GM10847 (cell line): ENCODE data around the gene ZNF765.

Experiments
- POLR2A ChIP-seq: IDR thresholded peaks from 2 replicates; pipeline ENCODE4 v1.6.1; 2011; ENCODE audit not compliant: insufficient read length; ENCODE audit errors: extremely low read depth

ZNF765 gene

DNA sequence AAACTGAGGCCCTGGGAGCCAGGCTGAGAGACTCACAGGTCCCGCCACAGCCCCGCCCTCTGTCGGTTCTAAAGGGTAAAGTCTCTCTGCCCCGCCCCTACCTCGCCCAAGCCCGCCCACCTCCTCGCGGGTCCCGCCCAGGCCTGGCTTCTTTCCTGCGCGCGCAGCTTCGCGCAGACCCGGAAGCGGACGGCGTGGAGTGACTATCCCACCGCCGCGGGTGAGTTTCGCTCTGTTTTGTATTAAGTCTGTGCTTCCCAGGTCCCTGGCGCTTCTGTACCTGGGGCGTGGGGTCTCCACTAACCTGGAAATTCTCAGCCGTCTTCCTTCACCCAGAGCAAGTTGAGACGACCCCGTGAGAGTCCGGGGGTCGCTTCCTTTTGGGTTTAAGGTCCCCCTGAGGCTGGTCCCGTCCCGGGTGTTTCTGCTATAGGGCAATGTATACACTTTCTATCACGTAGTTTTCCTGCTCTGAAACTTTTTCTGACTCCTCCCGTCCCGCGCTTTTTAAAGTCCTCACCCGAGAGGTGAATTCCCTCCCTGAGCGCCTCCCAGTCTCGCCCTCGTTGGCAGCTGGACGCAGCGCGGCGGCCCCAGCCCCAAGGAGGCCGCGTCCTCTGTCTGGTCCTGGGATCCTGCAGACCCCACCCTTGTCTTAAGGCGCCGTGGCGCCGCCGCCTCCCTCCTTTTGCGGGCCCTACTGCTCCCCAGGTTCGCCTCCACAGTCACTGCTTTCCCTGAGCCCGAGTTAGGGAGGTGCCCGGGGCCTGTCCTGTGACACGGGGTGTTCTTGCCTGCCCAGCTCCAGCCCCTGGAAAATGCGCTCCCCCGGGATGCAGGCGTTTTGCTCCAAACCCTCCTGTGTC lies at the start of gene ZNF765:
TSS of gene ZNF765 (plus strand) at position 176 of the 866 bp plus-strand sequence. CDS start 2,867 bp downstream, outside the sequence.
- peak; percentile 83 for TF ChIP-seq POLR2A

DNA sequence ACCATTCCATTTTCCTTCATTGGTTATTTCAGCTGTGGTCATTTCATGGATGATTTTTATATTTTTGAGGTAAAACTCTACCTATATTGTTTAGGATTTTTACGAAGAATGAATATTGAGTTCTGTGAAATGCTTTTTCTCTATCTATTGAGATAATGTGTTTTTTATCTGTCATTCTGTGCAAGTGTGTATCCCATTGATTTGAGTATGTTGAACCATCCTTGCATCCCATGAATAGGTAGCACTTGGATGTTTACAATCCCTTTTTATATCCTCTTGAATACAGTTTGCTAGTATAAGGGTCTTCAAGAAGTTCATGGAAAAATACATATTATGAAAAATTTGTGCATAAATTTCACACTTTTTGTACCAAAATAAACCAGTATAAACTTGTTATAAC lies 39.2 kb upstream of the ZNF765 start:
- TF ChIP-seq POLR2A = no peak

DNA sequence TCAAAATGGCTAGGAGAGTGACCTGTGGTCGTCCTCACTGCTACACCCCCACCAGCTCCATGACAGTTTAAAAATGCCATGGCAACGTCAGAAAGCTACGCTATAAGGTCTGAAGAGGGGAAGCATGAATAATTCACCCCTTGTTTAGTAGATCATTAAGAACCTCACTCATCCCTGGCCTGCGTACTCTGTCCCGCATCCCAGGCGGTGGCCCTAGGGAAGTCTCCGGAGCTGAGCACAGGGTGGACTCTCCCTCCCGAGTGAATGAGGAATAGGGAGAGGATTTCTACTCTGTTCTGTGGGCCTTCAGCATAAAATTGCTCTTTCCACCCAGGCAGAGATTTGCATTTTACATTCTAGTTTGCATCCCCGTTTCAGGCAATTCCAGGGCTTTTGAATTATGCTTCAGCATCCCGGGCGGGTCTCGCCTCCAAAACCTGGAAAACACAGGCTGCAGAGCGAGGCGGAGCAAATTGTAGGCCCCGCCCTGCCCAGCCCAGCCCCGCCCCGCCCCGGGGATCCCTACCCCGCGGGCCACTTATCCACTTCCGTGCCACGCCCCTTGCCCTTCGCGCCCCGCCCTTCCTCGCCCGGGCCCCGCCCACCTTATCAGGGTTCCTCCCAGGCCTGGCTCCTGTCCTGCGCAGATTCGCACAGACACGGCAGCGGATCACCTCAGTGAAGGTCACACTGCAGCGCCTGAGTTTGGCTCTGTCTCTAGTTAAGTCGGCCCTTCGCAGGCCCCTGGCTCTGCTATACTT lies 36.9 kb upstream of the ZNF765 start:
- no peak for TF ChIP-seq POLR2A

DNA sequence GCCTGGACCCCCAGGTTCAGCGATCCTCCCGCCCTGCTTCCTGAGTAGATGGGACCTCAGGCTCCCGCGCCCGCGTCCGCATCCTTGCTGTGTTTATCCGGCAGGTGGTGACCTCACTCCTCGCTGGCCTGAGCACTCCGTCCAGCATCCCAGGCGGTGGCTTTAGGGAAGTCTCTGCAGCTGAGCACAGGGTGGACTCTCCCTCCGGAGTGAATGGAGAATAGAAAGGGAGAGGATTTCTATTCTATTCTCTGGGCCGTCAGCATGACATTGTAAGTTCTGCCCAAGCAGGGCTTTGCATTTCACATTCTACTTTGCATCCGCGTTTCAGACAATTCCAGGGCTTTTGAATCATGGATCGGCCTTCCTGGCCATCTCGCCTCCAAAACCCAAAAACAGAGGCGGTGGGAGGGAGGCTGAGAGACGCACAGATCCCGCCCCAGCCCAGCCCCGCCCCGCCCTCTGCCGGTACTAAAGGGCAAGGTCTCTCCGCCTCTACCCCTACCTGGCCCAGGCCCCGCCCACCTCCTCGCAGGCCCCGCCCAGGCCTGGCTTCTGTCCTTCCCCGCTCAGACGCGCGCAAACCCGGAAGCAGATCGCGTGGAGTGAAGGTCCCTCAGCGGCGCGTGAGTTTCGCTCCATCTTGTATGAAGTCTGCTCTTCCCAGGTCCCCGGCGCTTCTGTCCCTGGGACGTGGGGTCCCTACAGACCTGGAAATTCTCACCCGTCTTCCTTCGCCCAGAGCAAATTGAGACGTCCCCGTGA lies 29.6 kb upstream of the ZNF765 start, which contains the start of gene ZNF525:
TSS of gene ZNF525 (plus strand) at position 572 of the 765 bp plus-strand sequence. CDS start 6,577 bp downstream, outside the sequence.
- peak; percentile 61 for TF ChIP-seq POLR2A

DNA sequence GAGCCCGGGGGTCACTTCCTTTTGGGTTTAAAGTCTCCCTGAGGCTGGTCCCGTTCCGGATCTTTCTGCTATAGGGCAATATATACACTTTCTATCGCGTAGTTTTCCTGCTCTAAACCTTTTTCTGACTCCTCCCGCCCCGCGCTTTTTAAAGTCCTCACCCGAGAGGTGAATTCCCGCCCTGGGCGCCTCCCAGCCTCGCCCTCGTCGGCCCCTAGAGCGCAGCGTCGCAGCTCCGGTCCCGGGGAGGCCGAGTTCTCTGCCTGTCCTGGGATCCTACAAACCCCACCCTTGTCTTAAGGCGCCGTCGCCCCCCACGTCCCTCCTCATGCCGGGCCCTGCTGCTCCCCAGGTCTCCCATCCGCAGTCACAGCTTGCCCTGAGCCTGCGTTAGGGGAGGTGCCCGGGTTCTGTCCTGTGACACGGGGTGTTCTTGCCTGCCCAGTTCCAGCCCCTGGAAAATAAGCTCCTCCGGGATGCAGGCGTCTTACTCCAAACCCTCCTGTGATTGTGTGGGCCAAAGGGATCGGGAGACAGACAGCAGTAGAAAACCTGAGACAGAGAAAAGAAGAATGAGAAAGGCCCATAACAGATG lies 29.0 kb upstream of the ZNF765 start:
- TF ChIP-seq POLR2A = no peak

DNA sequence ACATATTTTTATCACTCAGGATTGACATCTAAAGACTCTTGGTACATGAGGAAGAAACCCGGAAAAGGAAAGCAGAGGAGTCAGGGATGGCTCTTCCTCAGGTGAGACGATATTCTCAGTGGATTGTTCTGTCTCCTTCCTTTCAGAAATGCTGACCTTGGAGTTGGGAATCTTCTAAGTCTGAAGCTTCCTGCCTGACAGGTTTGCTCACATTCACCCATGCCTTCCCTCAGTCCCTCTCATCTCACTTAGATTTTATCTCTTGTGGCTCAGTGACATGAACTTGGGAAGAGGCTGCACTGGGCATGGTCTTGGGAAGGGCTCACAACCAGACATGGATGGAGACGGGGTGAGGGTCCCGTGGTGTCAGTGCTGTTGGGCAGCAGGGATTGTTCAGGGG lies 22.8 kb upstream of the ZNF765 start:
- TF ChIP-seq POLR2A = no peak

DNA sequence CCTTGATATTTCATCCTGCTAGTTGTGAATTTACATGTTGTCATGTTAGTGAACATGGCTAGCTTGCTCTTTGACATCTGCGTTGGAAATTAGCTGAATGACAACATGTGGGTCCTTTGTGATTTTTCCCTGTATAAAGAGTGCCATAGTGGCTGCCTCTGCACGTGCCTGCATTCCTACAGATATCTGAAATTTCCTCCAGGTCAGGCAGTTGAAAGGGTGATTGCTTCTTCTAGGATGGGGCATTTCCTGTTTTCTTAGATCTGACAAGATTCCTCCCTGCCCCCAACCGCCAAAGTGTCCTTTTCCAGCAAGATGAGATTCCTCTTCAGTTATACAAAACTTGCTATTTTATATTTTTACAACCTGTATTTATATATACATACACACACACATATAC lies 20.7 kb upstream of the ZNF765 start:
- no peak for TF ChIP-seq POLR2A

DNA sequence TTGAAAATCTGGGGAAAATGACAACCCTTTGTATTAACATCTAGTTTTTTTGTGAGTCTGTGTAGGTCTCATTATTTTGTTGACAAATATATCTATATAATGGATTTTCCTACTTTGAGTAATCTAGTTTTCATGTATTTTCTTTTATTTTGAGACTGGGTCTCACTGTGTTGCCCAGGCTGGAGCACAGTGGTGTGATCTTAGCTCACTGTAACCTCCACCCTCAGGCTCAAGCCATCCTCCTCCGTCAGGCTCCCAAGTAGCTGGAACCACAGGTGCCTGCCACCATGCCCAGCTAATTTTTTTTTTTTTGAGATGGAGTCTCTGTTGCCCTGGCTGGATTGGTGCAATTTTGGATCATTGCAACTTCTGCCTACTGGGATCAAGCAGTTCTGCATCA lies 20.2 kb upstream of the ZNF765 start:
- TF ChIP-seq POLR2A = no peak

DNA sequence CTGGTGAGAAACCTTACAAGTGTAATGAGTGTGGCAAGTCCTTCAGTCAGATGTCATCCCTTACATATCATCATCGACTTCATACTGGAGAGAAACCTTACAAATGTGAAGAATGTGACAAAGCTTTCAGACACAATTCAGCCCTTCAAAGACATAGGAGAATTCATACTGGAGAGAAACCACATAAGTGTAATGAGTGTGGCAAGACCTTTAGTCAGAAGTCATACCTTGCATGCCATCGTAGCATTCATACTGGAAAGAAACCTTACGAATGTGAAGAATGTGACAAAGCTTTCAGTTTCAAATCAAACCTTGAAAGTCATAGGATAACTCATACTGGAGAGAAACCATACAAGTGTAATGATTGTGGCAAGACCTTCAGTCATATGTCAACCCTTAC lies 13.6 kb upstream of the ZNF765 start:
- TF ChIP-seq POLR2A = no peak

DNA sequence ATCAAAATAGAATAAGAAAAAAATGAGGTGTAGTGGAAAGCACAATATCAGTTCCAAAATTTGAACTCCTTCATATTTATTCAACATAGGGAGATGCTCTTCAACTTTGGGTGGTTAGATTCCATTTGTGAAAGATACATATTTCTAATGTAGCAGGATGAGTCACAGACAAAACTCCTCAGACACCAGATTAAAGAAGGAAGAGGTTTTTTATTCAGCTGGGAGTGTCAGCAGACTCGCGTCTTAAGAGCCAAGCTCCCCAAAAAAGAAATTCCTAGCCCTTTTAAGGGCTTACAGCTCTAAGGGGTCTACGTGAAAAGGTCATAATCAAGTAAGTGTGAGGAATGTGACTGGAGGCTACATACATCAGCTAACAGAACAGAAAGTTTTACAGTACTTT lies 6.8 kb upstream of the ZNF765 start:
- no peak for TF ChIP-seq POLR2A

DNA sequence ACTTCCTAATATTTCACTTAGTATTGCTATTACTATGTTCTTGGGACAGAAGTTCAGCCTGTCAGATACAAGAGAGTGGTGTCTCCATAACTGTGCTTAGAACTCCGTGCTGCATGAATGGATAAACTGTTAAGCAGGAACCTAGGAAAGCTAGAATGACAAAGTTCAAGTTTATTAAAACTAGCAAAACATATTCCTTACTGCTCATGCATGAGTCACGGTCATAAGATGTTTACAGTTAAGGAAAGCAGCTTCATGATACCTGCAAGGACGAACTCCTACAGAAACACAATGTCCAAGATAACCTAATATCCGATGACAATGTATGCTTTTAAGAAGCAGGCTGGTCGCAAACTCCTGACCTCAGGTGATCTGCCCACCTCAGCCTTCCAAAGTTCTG lies 6.0 kb upstream of the ZNF765 start:
- no peak for TF ChIP-seq POLR2A

DNA sequence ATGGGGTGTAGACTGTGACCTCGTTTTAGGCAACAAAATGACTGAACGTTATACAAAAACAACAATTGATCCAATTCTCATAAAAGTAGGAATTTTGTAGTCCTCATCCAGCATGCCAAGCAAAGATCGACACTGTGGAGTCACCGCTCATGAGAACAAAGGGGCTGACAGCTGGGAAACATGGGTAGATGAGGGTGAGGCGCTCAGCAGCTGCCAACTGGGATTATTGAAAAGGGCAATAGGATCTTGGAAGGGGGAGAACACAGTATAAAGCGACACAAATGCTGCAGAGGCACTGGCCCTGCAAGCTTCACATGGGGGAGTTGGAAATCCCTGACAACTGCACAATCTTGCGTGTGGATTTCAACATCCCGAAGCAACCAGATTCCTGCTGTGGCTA lies 5.4 kb upstream of the ZNF765 start:
- TF ChIP-seq POLR2A = no peak

DNA sequence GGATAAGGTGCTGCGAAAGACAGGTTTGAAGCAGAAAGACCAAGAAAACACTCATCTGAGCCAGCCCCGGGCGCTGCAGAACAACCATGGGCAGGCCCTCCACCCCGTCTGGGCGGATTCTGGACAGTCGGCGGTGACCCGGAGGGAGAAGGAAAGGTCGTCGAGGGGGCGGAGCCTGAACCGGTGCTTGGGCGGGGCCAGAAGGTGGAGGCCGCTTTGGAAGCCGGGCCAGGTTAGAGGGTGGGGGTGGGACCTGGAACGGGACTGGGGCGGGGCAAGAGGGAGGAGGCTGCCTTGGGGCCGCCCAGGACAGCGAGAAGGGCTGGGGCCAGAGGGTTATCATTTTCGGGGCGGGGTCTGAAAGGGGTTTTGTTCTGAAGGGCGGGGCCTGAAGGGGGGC lies 5.0 kb upstream of the ZNF765 start:
- no peak for TF ChIP-seq POLR2A

DNA sequence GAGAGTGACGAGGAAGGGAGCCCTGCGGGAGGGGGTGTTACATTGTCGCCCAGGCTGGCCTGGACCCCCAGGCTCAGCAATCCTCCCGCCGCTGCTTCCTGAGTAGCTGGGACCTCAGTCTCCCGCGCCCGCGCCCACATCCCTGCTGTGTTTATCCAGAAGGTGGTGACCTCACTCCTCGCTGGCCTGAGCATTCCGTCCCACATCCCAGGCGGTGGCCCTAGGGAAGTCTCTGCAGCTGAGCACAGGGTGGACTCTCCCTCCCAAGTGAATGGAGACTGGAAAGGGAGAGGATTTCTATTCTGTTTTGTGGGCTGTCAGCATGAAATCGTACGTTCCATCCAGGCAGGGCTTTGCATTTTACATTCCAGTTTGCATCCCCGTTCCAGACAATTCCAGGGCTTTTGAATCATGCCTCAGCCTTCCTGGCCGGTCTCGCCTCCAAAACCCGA lies 401 bp upstream of the ZNF765 start:
- TF ChIP-seq POLR2A = no peak

DNA sequence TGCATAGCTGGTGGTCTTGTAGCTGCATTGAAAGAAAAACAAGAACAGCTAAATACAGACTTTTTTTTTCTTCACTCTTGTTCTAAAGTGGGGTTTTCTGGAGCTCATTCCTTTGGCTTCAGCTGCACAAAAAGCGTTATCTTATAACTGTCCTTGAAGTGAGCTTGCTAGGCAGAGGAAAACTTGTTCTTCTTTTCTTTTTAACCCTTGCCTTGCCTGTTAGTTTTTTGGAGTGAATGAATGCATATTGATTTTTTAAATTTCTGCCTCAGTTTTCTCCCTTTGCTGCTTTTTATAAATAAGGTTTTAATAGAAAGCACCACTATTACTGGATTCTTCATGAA lies 1.5 kb downstream of the ZNF765 start:
- no peak for TF ChIP-seq POLR2A
